Stimulated activated CD4-positive, alpha-beta T cell treated with anti-CD3 and anti-CD28 coated beads, TNF-alpha, amount 100 ng/mL, for 24 hours (primary cell): ENCODE measurements around the gene THAP9.

Experiments used
- DNase-seq, 3 experiments: peaks; one replicate each; pipeline ENCODE4 v3.0.0-alpha.2; 2020; ENCODE audit warnings: low read depth in 3 of 3

THAP9 gene

GRCh38 chr4:82954212-82954611 is 53.7 kb downstream of the THAP9 start:
- no peak for DNase-seq

- DNase-seq, result no peak
Measured at GRCh38 chr4:82957045-82957444, 56.5 kb downstream of the THAP9 start.

- no peak for DNase-seq
Measured at GRCh38 chr4:82965763-82966162, 65.2 kb downstream of the THAP9 start.

- DNase-seq, result no peak
Measured at GRCh38 chr4:82968972-82969371, 68.4 kb downstream of the THAP9 start.

- no peak for DNase-seq
Measured at GRCh38 chr4:82969414-82969813, 68.9 kb downstream of the THAP9 start.
